GM19468 (cell line): ENCODE results near the gene NCEH1.

Source experiments
- ATAC-seq: cut with Tn5 transposase; IDR thresholded peaks from one replicate; pipeline ENCODE4 v1.9.1; 2021; ENCODE audit warnings: mild to moderate bottlenecking, moderate library complexity, moderate number of reproducible peaks; ENCODE audit not compliant: unreplicated experiment; ENCODE audit errors: extremely low read depth

NCEH1 gene

DNA sequence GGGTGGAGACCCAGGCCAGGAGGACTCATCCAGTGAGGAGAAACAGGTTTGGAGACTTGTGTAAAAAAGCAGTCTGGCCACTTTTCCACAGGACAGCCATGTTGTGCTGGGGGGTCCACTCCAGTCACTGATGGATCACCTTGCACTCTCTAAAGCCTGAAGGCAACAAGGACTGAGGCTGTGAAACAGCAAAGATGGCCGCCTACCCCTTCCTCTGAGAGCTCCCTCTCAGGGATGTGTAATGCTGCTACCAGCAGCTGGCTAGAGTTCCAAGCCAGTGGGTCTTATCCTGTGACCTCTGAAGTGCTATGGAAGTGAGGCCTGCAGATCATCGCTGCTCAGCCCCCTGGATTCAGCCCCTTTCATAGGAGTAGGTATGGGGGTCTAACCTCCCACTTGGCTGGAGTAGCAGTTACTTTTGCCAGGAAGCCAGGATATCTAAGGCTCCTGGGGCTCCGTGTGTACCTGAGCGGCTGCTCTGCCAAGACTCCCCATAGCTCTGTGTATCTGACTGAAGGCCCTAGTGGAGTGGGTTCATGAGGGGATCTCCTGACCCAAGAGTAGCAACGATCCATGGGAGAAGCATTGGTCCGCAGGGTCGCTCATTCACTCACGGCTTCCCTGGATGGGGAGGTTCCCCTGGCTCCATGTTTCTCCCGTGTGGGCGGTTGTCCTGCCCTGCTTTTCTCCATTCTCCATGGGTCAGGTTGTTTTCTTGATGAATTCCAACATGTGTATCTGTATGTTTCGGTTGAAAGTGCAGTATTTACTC is 117.8 kb downstream of the NCEH1 start:
- ATAC-seq, result no peak

DNA sequence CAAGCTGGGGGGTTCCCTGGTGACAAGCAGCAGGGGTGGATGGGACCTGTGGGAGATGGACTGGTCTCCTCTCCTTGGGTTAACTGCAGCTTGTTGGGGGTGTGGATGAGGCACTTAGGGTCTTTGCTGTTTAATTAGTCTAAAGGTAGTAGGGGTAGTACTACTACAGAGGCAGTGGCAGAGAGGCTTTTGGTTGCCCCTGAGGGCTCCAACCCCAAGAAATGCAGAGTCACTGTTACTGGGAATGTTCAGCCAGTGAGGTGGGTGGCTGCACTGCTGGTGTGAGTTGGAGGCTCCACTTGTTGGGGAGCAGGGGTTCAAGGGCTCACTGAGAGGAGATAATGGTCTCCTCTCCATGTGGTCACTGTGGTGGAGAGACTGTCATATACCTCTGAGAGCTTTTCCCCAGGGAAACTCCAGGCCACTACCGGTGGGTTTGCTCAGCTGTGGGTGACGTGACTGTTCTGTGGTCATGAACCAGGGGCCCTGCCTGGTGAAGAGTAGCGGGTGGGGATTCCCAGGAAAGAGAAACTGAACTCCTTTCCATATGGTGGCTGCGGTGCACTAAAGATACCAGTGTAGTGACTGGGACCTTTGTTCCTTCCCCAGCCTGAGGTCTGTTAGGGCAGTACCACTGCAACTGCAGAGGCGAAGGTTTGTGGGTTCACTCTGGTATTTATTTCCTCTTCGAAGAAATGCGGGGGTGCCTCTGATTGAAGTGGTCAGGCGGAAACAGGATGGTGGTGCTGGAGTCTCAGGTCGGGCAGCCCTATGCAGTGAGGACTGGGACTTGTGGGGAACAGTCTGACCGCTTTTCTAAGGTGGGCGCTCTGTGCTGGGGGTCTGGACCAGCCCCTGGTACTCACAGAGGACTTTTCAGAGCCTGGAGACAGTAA is 118.7 kb downstream of the NCEH1 start:
- peak; percentile 83 for ATAC-seq

DNA sequence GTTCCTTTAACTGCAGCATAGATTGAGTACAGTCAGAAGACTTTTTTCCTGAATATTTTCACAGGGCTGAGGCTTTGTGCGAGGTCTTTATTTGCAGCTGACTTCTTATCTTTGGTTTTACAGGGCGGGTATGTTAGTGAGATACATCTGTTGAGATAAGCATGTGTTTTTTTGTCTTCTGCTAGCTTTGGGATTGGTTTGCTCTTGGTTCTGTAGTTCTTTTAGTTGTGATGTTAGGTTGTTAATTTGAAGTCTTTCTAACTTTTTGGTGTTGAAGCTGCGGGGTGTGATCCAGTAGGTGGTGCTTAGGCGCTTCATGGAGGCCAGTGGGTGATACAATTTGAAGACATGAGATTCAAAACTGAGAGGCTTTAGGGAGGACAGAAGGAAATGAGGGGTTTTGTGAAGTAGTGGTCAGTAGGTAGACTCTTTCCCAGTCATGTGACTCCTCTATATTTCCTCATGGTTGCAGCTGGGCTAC is 119.7 kb downstream of the NCEH1 start:
- ATAC-seq, result no peak

DNA sequence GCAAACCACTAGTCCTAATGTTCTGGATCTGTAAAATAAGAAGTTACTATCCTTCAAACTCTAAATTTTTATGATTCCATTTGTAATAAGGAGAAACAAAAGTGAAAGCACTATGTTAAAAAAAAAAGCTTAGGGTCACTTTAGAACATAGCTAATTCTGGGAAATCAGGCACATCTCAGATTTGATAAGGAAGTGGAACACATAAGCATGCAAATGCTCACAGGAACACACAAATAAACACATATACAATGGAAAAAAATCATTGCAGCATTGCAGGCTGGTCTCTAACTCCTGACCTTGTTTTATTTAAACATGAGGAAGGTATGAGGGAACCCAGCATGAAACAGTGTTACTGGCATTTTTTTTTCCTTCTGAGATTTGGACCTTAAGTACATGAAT is 124.4 kb downstream of the NCEH1 start:
- ATAC-seq, result no peak

DNA sequence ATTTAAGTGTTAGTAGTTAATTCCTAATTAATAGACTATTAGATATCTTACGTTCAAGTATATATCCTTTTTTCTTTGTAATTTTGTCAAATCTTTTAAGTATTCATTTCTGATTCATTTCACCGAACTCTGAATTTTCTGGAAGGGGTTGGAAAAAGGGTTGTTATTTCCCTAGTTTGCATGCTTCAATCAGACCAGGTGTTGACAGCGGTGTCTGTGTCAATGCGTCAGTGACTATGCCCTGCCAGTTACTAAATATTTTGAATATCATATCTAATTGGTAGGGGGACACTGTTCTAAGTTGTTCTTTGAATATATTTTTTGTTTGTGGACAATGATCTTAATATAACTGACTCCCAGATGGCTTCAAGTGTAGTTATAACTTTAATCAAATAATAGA is 124.9 kb downstream of the NCEH1 start:
- no peak for ATAC-seq

DNA sequence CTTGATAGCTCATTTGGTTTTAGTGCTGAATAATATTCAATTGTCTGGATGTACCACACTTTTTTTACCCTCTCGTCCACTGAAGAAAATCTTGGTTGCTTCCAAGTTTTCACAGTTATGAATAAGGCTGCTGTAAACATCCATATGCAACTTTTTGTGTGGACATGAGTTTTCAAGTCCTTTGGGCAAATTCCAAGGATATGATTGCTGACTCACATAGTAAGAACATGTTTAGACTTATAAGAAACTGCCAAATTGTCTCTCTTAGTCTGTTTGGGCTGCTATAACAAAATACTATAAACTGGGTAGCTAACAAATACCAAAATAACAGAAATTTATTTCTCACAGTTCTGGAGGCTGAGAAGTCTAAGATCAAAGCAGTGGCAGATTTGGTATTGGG is 128.2 kb downstream of the NCEH1 start:
- ATAC-seq, result no peak

DNA sequence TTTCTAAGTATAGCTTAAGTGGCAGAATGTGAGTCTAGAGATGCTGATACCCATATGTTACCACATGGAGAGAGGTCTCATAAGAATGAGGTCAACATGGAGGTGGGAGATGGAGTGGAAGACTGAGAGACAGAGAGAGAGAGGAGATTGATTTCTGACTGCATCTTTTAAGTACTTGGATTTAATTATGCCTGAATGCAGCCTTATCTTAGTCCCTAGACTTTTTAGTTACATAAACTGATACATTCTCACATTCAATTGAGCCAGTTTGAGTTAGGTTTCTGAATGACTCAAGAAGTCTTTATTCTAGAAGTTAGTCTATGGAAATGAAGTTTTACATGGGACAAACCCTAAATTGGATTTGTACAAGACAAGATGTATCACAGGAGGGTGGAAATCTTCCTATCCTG is 129.1 kb downstream of the NCEH1 start:
- ATAC-seq, result no peak

DNA sequence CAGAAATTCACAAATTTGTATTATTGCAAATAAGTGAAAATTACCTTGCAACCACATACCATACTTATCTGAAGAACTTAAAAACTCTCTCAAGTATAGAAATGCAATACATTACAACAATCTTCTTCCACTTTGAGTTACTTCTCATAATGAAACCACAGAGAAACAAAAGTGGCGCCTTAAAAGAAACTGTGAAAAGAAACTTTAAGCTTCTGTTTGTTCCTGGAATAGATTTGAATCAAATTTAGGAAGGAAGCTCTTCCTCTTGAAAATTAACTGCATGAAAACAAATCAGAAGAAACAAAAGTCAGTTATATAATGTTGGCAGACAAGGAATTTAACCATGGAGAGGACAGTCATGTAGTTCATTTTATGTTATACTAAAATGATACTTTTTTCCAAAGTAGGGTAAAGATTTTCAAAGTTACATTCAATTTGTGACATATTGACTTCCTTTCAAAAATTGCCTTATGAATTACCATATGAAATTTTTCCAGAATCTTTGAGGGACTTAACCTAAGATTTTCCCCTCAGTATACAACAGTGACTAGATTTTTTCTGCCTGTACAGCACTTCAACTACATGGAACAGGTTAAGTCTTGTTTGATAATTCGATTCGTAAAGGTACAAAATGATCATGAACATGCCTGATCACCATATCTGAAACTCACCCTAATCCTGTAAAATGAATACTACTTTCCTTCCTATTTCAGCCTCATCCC is 130.0 kb downstream of the NCEH1 start:
- no peak for ATAC-seq
